Prostate gland (tissue), 2 donors: ENCODE data around the gene NGFR. TPM values are rescaled to one million over a fixed set of nuclear protein-coding genes. Genes with fewer than 3 reads are reported as not detected.

Experiments
- DNase-seq: peaks from one replicate; pipeline ENCODE4 v3.0.0-alpha.2; 2019; ENCODE audit warnings: low spot score
- H3K27ac ChIP-seq, 2 donors: fragments of 200-600 bp; sonication (generic); 2 replicates each; pipeline ENCODE4 v1.5.1; 2017 to 2019
- H3K27me3 ChIP-seq: fragments of 200-600 bp; sonication (generic); replicated peaks from 2 replicates; pipeline ENCODE4 v1.5.1; 2019; ENCODE audit not compliant: insufficient read depth
- H3K36me3 ChIP-seq, 2 donors: fragments of 200-600 bp; sonication (generic); 1 replicate in 1 of 2; 2 replicates in 1 of 2; pipeline versions ENCODE4 v1.5.1 to v1.8.1; 2017 to 2019
- H3K4me1 ChIP-seq: fragments of 200-600 bp; sonication (generic); replicated peaks from 2 replicates; pipeline ENCODE4 v1.5.1; 2019
- H3K4me3 ChIP-seq, 2 donors: fragments of 200-600 bp; sonication (generic); 2 replicates each; pipeline ENCODE4 v1.5.1; 2017 to 2019
- H3K9me3 ChIP-seq: fragments of 200-600 bp; sonication (generic); 2 replicates; pipeline ENCODE4 v1.5.1; 2017
- CTCF ChIP-seq, 4 experiments: fragments of 200-600 bp in 2 of 4; fragments of 450-650 bp in 2 of 4; sonication (generic) in 2 of 4; IDR thresholded peaks; 1 replicate in 3 of 4; 2 replicates in 1 of 4; pipeline ENCODE4 v1.5.1; 2016 to 2019; ENCODE audit warnings: antibody characterized with exemption in 4 of 4, mild to moderate bottlenecking in 2 of 4, moderate library complexity in 2 of 4
- POLR2A ChIP-seq: fragments of 450-650 bp; IDR thresholded peaks from one replicate; pipeline ENCODE4 v1.6.1; 2016; ENCODE audit warnings: antibody characterized with exemption, mild to moderate bottlenecking
- POLR2AphosphoS5 ChIP-seq: sonication (generic); formaldehyde crosslinking; IDR thresholded peaks from one replicate; pipeline ENCODE4 v1.6.1; 2017; ENCODE audit warnings: antibody characterized with exemption
- WGBS: methylation state at CpG from one replicate; pipeline ENCODE4 v1.1.5; 2018; 5-methylcytosine and 5-hydroxymethylcytosine counted together
- intact Hi-C: fragments of 100-400 bp; cut with DNase I; formaldehyde crosslinking; loops from one replicate; pipeline ENCODE4 v1.14.2; 2022
- total RNA-seq, 2 donors: library from RNA; depleted of rRNA; stranded (reverse); fragments of >200 nt; gene quantifications; one replicate each; pipeline ENCODE4 v1.1.0, GENCODE V29; 2016

The NGFR gene
- total RNA-seq, 2 donors from 2014 or later: 30.1 to 34.4 TPM

GRCh38 chr17:49461580-49461979, 33.5 kb upstream of the NGFR start:
- Histone ChIP-seq H3K27ac (no peak overlapping the region), H3K9me3 (no peaks in the 10 kb centered on the region), H3K4me3 (no peak overlapping the region), H3K36me3 (no peaks in the 10 kb centered on the region), H3K4me1 (no peaks in the 10 kb centered on the region), H3K27me3 (no peaks in the 10 kb centered on the region)
- no peak for DNase-seq
- 75% methylated on average over 2 of the region's 2 CpGs for WGBS
- intact Hi-C loops: no loop called here
- no peak for TF ChIP-seq POLR2A
- TF ChIP-seq CTCF (IDR thresholded peaks at IDR 0.05): no peak
- no peak for TF ChIP-seq POLR2AphosphoS5

GRCh38 chr17:49464049-49464448, 31.0 kb upstream of the NGFR start:
- DNase-seq: no peak
- H3K36me3 ChIP-seq: no peaks in the 10 kb centered on the region
- intact Hi-C loops: no loop called here
- no peaks in the 10 kb centered on the region for H3K9me3 ChIP-seq
- no peaks in the 10 kb centered on the region for H3K4me1 ChIP-seq
- no peak overlapping the region for H3K27ac ChIP-seq
- TF ChIP-seq POLR2A: no peak
- no peak overlapping the region for H3K4me3 ChIP-seq
- 89% methylated on average over 2 of the region's 2 CpGs for WGBS
- no peaks in the 10 kb centered on the region for H3K27me3 ChIP-seq

GRCh38 chr17:49465331-49465903, 29.7 kb upstream of the NGFR start:
- DNase-seq: no peak
- H3K36me3 ChIP-seq: no peaks in the 10 kb centered on the region
- no peaks in the 10 kb centered on the region for H3K4me1 ChIP-seq
- TF ChIP-seq CTCF (IDR thresholded peaks at IDR 0.05) (no peak), POLR2A (no peak), POLR2AphosphoS5 (no peak)
- no peaks in the 10 kb centered on the region for H3K27me3 ChIP-seq
- no peaks in the 10 kb centered on the region for H3K9me3 ChIP-seq
- H3K27ac ChIP-seq: no peak overlapping the region
- WGBS: 86% methylated on average over 17 of the region's 17 CpGs
- no peak overlapping the region for H3K4me3 ChIP-seq
- intact Hi-C loops: no loop called here

DNA sequence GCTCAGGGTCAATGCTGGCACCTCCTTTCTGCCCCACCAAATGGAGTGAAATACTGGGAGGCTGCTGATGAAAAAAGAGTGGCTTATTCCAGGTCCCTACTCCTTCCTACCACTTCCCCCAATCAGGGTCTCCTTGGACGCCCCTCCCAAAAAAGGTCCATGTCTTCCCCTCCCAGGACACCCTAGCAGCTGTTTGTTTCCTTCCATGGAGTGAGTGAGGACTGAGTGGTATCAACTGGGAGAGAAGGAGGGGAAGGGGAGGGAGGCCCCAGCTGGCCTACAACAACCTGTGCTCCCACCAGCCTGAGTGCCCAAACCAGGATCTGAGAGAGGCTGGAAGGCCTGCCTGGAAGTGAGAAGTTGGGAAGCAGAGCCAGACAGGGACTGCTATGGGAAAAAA, 28.7 kb upstream of the NGFR start:
- no peak for TF ChIP-seq POLR2AphosphoS5
- no peak for TF ChIP-seq CTCF (IDR thresholded peaks at IDR 0.05)
- no peak for TF ChIP-seq POLR2A
- Histone ChIP-seq H3K4me3 (no peak overlapping the region), H3K27ac (no peak overlapping the region), H3K9me3 (no peaks in the 10 kb centered on the region), H3K27me3 (peaks cover under 1% of the 10 kb centered on the region), H3K4me1 (no peaks in the 10 kb centered on the region), H3K36me3 (no peaks in the 10 kb centered on the region)
- 85% methylated on average over 1 of the region's 1 CpG for WGBS
- intact Hi-C loops: no loop called here
- DNase-seq: no peak

DNA sequence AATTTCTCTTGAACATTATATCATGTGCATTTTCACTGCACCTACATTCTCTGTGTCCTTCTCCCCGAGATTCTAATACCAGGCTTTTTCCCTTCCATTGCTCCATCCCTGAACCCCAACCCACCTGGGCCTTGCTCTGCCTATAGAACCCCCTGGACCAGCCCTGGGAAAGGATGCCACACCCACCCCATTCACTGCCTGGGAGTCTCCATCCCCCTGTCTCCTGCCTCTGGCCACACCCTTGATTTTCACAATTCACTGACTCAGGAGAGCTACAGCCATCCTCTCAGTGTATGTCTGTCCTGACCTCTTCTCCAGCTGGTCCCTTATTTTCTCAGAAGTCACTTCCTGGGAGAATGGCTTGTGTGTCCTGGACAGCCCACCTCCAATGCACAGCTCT, 27.9 kb upstream of the NGFR start:
- no peaks in the 10 kb centered on the region for H3K9me3 ChIP-seq
- 90% methylated on average over 1 of the region's 1 CpG for WGBS
- intact Hi-C loops: no loop called here
- H3K27ac ChIP-seq: no peak overlapping the region
- H3K4me1 ChIP-seq: no peaks in the 10 kb centered on the region
- no peak for TF ChIP-seq CTCF (IDR thresholded peaks at IDR 0.05)
- no peak for TF ChIP-seq POLR2AphosphoS5
- no peak for TF ChIP-seq POLR2A
- H3K4me3 ChIP-seq: no peak overlapping the region
- H3K27me3 ChIP-seq: peaks cover 4% of the 10 kb centered on the region
- no peaks in the 10 kb centered on the region for H3K36me3 ChIP-seq
- no peak for DNase-seq
